WERI-Rb-1 (cell line): ENCODE results near the gene PLIN4.

Experiments
- DNase-seq: peaks from one replicate; pipeline ENCODE4 v3.0.0-alpha.2; 2020
- H3K27ac ChIP-seq: fragments of 250-450 bp; sonication (Bioruptor Pico); 2 replicates; pipeline ENCODE4 v1.5.1; 2020; ENCODE audit warnings: mild to moderate bottlenecking, moderate library complexity
- H3K27me3 ChIP-seq: fragments of 250-450 bp; sonication (Bioruptor Pico); 2 replicates; pipeline ENCODE4 v1.5.1; 2021; ENCODE audit warnings: mild to moderate bottlenecking, low read depth, moderate library complexity; ENCODE audit not compliant: insufficient read depth, severe bottlenecking
- H3K36me3 ChIP-seq: fragments of 250-450 bp; sonication (Bioruptor Pico); 2 replicates; pipeline ENCODE4 v1.5.1; 2020; ENCODE audit warnings: mild to moderate bottlenecking, moderate library complexity
- H3K4me3 ChIP-seq: 2 replicates; pipeline ENCODE4 v1.5.1; 2011; ENCODE audit warnings: low read depth, mild to moderate bottlenecking, control low read depth, low read length
- H3K9me3 ChIP-seq: fragments of 250-450 bp; sonication (Bioruptor Pico); 2 replicates; pipeline ENCODE4 v1.5.1; 2021; ENCODE audit warnings: mild to moderate bottlenecking, moderate library complexity; ENCODE audit not compliant: severe bottlenecking
- CTCF ChIP-seq: IDR thresholded peaks from 2 replicates; pipeline ENCODE4 v1.5.1; 2011; ENCODE audit warnings: low read depth, mild to moderate bottlenecking, control low read depth, inconsistent platforms, low read length

Gene PLIN4

GRCh38 chr19:4559569-4559968 lies 41.3 kb upstream of the PLIN4 start, which contains the start of gene SEMA6B:
TSS of gene SEMA6B (minus strand) at chr19:4559684. CDS start at chr19:4558457, 1,227 bp downstream.
- TF ChIP-seq CTCF: no peak
- no peak for DNase-seq
- Histone ChIP-seq H3K4me3 (no peak within 1 kb of the TSS), H3K27me3 (no peaks in the 10 kb centered on the region), H3K9me3 (no peaks in the 10 kb centered on the region), H3K36me3 (peaks cover 27% of the 10 kb centered on the region), H3K27ac (no peak within 1 kb of the TSS)

GRCh38 chr19:4557971-4558941 lies 40.0 kb upstream of the PLIN4 start:
- Histone ChIP-seq H3K4me3 (no peak overlapping the region), H3K27ac (no peak overlapping the region), H3K27me3 (no peaks in the 10 kb centered on the region), H3K36me3 (peaks cover 36% of the 10 kb centered on the region), H3K9me3 (no peaks in the 10 kb centered on the region)
- no peak for DNase-seq
- peak; percentile 87 for TF ChIP-seq CTCF

GRCh38 chr19:4557144-4557970 lies 39.1 kb upstream of the PLIN4 start:
- Histone ChIP-seq H3K9me3 (no peaks in the 10 kb centered on the region), H3K4me3 (no peak overlapping the region)
- DNase-seq: no peak

GRCh38 chr19:4556597-4557127 lies 38.4 kb upstream of the PLIN4 start:
- no peak overlapping the region for H3K27ac ChIP-seq
- no peaks in the 10 kb centered on the region for H3K27me3 ChIP-seq
- DNase-seq: peak; percentile 52
- no peak overlapping the region for H3K4me3 ChIP-seq
- H3K36me3 ChIP-seq: peaks cover 52% of the 10 kb centered on the region
- no peak for TF ChIP-seq CTCF
- no peaks in the 10 kb centered on the region for H3K9me3 ChIP-seq

More at GRCh38 chr19:4557144-4557970, 39.1 kb upstream of the PLIN4 start:
- H3K27me3 ChIP-seq: no peaks in the 10 kb centered on the region
- peak; percentile 16; the same call in 1 of the 2 replicates for TF ChIP-seq CTCF
- peaks cover 45% of the 10 kb centered on the region for H3K36me3 ChIP-seq
- H3K27ac ChIP-seq: no peak overlapping the region

- Histone ChIP-seq H3K4me3 (no peak overlapping the region), H3K27ac (no peak overlapping the region), H3K27me3 (no peaks in the 10 kb centered on the region), H3K9me3 (no peaks in the 10 kb centered on the region), H3K36me3 (peaks cover 57% of the 10 kb centered on the region)
- DNase-seq: no peak
- TF ChIP-seq CTCF: no peak
Measured at GRCh38 chr19:4555657-4556561, 37.6 kb upstream of the PLIN4 start.
